Liver (tissue), 9 donors: Measurements from ENCODE around the gene MYO1B. TPM values are rescaled to one million over a fixed set of nuclear protein-coding genes. Genes with fewer than 3 reads are reported as not detected.

ENCODE experiments used
- DNase-seq: peaks from one replicate; pipeline ENCODE4 v3.0.0-alpha.2; 2017; ENCODE audit warnings: low spot score
- H3K27ac ChIP-seq, 2 donors: one replicate each; pipeline ENCODE4 v1.7.0; 2013; ENCODE audit warnings: inconsistent platforms in 2 of 2, low read length in 2 of 2, control low read depth in 1 of 2, low read depth in 1 of 2, mild to moderate bottlenecking in 1 of 2
- H3K27me3 ChIP-seq, 4 donors: one replicate each; pipeline versions ENCODE4 v1.6.1 to v1.7.0; 2013; ENCODE audit warnings: low read length in 3 of 4, inconsistent platforms in 1 of 4, mild to moderate bottlenecking in 1 of 4, moderate library complexity in 1 of 4; ENCODE audit not compliant: control insufficient read depth in 4 of 4, insufficient read depth in 4 of 4
- H3K36me3 ChIP-seq, 4 donors: one replicate each; pipeline versions ENCODE4 v1.6.1 to v1.7.0; 2013; ENCODE audit warnings: low read length in 3 of 4, mild to moderate bottlenecking in 3 of 4, low read depth in 1 of 4, moderate library complexity in 1 of 4; ENCODE audit not compliant: control insufficient read depth in 4 of 4, insufficient read depth in 3 of 4
- H3K4me1 ChIP-seq, 4 donors: one replicate each; pipeline versions ENCODE4 v1.6.1 to v1.7.0; 2013; ENCODE audit warnings: low read length in 3 of 4, mild to moderate bottlenecking in 3 of 4, moderate library complexity in 1 of 4; ENCODE audit not compliant: control insufficient read depth in 4 of 4, insufficient read depth in 4 of 4
- H3K4me3 ChIP-seq, 3 donors: one replicate each; pipeline versions ENCODE4 v1.6.1 to v1.7.0; 2013; ENCODE audit warnings: low read length in 3 of 3, control low read depth in 1 of 3, low read depth in 1 of 3, mild to moderate bottlenecking in 1 of 3
- H3K9ac ChIP-seq, 2 donors: one replicate each; pipeline ENCODE4 v1.7.0; 2013; ENCODE audit warnings: low read length in 2 of 2, mild to moderate bottlenecking in 2 of 2, moderate library complexity in 2 of 2, control low read depth in 1 of 2, low read depth in 1 of 2
- H3K9me3 ChIP-seq, 4 donors: one replicate each; pipeline versions ENCODE4 v1.6.1 to v1.7.0; 2013; ENCODE audit warnings: low read length in 3 of 4; ENCODE audit not compliant: control insufficient read depth in 4 of 4
- EGR1 ChIP-seq, 2 donors: IDR thresholded peaks; 2 replicates each; pipeline ENCODE4 v1.6.1; 2016 to 2018; ENCODE audit warnings: antibody characterized with exemption in 2 of 2, low read depth in 2 of 2
- FOXA1 ChIP-seq: IDR thresholded peaks from 2 replicates; pipeline ENCODE4 v1.6.1; 2016; ENCODE audit warnings: antibody characterized with exemption
- FOXA2 ChIP-seq: IDR thresholded peaks from 2 replicates; pipeline ENCODE4 v1.6.1; 2016; ENCODE audit warnings: antibody characterized with exemption
- GABPA ChIP-seq, 2 donors: IDR thresholded peaks in 1 of 2; conservative IDR thresholded peaks in 1 of 2; 2 replicates each; pipeline ENCODE4 v1.6.1; 2016; ENCODE audit warnings: antibody characterized with exemption in 2 of 2, mild to moderate bottlenecking in 1 of 2, moderate library complexity in 1 of 2
- HNF4A ChIP-seq, 2 donors: conservative IDR thresholded peaks; 2 replicates each; pipeline ENCODE4 v1.6.1; 2016; ENCODE audit warnings: antibody characterized with exemption in 2 of 2, mild to moderate bottlenecking in 2 of 2
- HNF4G ChIP-seq: IDR thresholded peaks from 2 replicates; pipeline ENCODE4 v1.6.1; 2016; ENCODE audit warnings: antibody characterized with exemption
- JUND ChIP-seq, 2 donors: IDR thresholded peaks; 2 replicates each; pipeline ENCODE4 v1.6.1; 2016; ENCODE audit warnings: antibody characterized with exemption in 2 of 2
- MAX ChIP-seq: IDR thresholded peaks from 2 replicates; pipeline ENCODE4 v1.6.1; 2016; ENCODE audit warnings: antibody characterized with exemption
- NR2F2 ChIP-seq: IDR thresholded peaks from 2 replicates; pipeline ENCODE4 v1.6.1; 2016; ENCODE audit warnings: antibody characterized with exemption
- RAD21 ChIP-seq, 2 donors: IDR thresholded peaks; 2 replicates each; pipeline ENCODE4 v1.6.1; 2016; ENCODE audit warnings: antibody characterized with exemption in 2 of 2, mild to moderate bottlenecking in 2 of 2
- REST ChIP-seq: IDR thresholded peaks from 2 replicates; pipeline ENCODE4 v1.6.1; 2016; ENCODE audit warnings: antibody characterized with exemption, mild to moderate bottlenecking
- RXRA ChIP-seq, 2 donors: IDR thresholded peaks; 2 replicates each; pipeline ENCODE4 v1.6.1; 2017 to 2018; ENCODE audit warnings: antibody characterized with exemption in 2 of 2, mild to moderate bottlenecking in 1 of 2
- SP1 ChIP-seq: IDR thresholded peaks from 2 replicates; pipeline ENCODE4 v1.6.1; 2018; ENCODE audit warnings: antibody characterized with exemption, mild to moderate bottlenecking
- TAF1 ChIP-seq: conservative IDR thresholded peaks from 2 replicates; pipeline ENCODE4 v1.6.1; 2016; ENCODE audit warnings: antibody characterized with exemption, mild to moderate bottlenecking
- YY1 ChIP-seq: IDR thresholded peaks from 2 replicates; pipeline ENCODE4 v1.6.1; 2016; ENCODE audit warnings: antibody characterized with exemption, mild to moderate bottlenecking
- ZBTB33 ChIP-seq: IDR thresholded peaks from 2 replicates; pipeline ENCODE4 v1.6.1; 2016; ENCODE audit warnings: antibody characterized with exemption
- WGBS: extraction: QIAGEN DNeasy Blood & Tissue Kit; methylation state at CpG from one replicate; pipeline ENCODE4 v1.1.7; 2013; 5-methylcytosine and 5-hydroxymethylcytosine counted together
- polyA plus RNA-seq, 2 donors: library from polyadenylated mRNA; stranded (reverse) in 1 of 2; unstranded in 1 of 2; fragments of 200-250 nt in 1 of 2; fragments of >200 nt in 1 of 2; fragmentation: Nextera tagmentation in 1 of 2; extraction: Ambion mirVana in 1 of 2; gene quantifications; one replicate each; pipeline versions ENCODE4 v1.2.1 to v1.2.3, GENCODE V29; 2013 to 2015
- total RNA-seq, 2 donors: library from RNA; depleted of rRNA; stranded (reverse); fragments of >200 nt; gene quantifications; one replicate each; pipeline ENCODE4 v1.2.3, GENCODE V29; 2014
- TF ChIP-seq, protein P1 (sequence below): IDR thresholded peaks from 2 replicates; pipeline ENCODE4 v1.6.1; 2016; ENCODE audit warnings: antibody characterized with exemption
- TF ChIP-seq, protein P2 (sequence below): fragments of 150-350 bp; IDR thresholded peaks from 2 replicates; pipeline ENCODE4 v1.5.1; 2017; ENCODE audit warnings: improper control_type of control experiment, low read depth, low read length; ENCODE audit not compliant: missing input control
- donor health status: healthy.
- donor health status: healthy.
- donor health status: healthy.
- donor health status: healthy.
- donor health status: healthy.

Gene MYO1B
- total and polyA plus RNA-seq, 4 donors = 66.5 to 434 (median 117) TPM

- TF ChIP-seq ZBTB33 (no peak), YY1 (no peak), FOXA1 (no peak), GABPA (IDR thresholded peaks at IDR 0.05 in 1 of 2, conservative IDR thresholded peaks at IDR 0.05 in 1 of 2) (no peak), TAF1 (no peak), RXRA (IDR thresholded peaks at IDR 0.05) (no peak)
These were observed 44.3 kb upstream of the MYO1B start (continued) for GRCh38 chr2:191200910-191201309.

- no peak for DNase-seq
These were observed 42.9 kb upstream of the MYO1B start for GRCh38 chr2:191202209-191202721.

More at GRCh38 chr2:191202209-191202721, 42.9 kb upstream of the MYO1B start:
- no peaks in the 10 kb centered on the region for H3K27me3 ChIP-seq
- no peak for TF ChIP-seq GABPA (IDR thresholded peaks at IDR 0.05 in 1 of 2, conservative IDR thresholded peaks at IDR 0.05 in 1 of 2)
- no peak for TF ChIP-seq EGR1 (IDR thresholded peaks at IDR 0.05; ENCODE audit: low read depth in 2 of 2)
- no peak for TF ChIP-seq HNF4A (conservative IDR thresholded peaks at IDR 0.05)
- TF ChIP-seq, protein P1, sequence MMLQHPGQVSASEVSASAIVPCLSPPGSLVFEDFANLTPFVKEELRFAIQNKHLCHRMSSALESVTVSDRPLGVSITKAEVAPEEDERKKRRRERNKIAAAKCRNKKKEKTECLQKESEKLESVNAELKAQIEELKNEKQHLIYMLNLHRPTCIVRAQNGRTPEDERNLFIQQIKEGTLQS = no peak
- TF ChIP-seq RAD21 (IDR thresholded peaks at IDR 0.05) = no peak
- no peak for TF ChIP-seq REST
- TF ChIP-seq, protein P2, sequence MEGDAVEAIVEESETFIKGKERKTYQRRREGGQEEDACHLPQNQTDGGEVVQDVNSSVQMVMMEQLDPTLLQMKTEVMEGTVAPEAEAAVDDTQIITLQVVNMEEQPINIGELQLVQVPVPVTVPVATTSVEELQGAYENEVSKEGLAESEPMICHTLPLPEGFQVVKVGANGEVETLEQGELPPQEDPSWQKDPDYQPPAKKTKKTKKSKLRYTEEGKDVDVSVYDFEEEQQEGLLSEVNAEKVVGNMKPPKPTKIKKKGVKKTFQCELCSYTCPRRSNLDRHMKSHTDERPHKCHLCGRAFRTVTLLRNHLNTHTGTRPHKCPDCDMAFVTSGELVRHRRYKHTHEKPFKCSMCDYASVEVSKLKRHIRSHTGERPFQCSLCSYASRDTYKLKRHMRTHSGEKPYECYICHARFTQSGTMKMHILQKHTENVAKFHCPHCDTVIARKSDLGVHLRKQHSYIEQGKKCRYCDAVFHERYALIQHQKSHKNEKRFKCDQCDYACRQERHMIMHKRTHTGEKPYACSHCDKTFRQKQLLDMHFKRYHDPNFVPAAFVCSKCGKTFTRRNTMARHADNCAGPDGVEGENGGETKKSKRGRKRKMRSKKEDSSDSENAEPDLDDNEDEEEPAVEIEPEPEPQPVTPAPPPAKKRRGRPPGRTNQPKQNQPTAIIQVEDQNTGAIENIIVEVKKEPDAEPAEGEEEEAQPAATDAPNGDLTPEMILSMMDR = no peak
- no peak for TF ChIP-seq HNF4G
- no peak for TF ChIP-seq TAF1
- no peak for TF ChIP-seq YY1
- TF ChIP-seq SP1 = no peak
- no peak for TF ChIP-seq JUND (IDR thresholded peaks at IDR 0.05)
- TF ChIP-seq RXRA (IDR thresholded peaks at IDR 0.05) = no peak
- no peak for TF ChIP-seq ZBTB33
- TF ChIP-seq NR2F2 = no peak
- TF ChIP-seq FOXA1 = no peak
- no peak for TF ChIP-seq MAX
- TF ChIP-seq FOXA2 = no peak
- 54% methylated on average over 2 of the region's 2 CpGs for WGBS
- H3K27ac ChIP-seq = no peak overlapping the region
- H3K36me3 ChIP-seq = no peaks in the 10 kb centered on the region
- H3K9me3 ChIP-seq = no peaks in the 10 kb centered on the region
- peaks cover 0 to 2% (median under 1%) of the 10 kb centered on the region in 4 donors for H3K4me1 ChIP-seq
- no peak overlapping the region for H3K4me3 ChIP-seq
- no peak overlapping the region for H3K9ac ChIP-seq
